OCI-LY7 (cell line): ENCODE results near the gene FEZF2.

Experiments used
- EZH2phosphoT487 ChIP-seq: fragments of 200-600 bp; sonication (generic); IDR thresholded peaks from 2 replicates; pipeline ENCODE4 v1.6.1; 2018; ENCODE audit warnings: low read depth, borderline replicate concordance, mild to moderate bottlenecking, mixed run types, antibody characterized with exemption, low read length, moderate library complexity, mixed read lengths
- TF ChIP-seq, protein P1 (sequence below): fragments of 200-600 bp; sonication (generic); conservative IDR thresholded peaks from 2 replicates; pipeline ENCODE4 v1.5.1; 2014; ENCODE audit warnings: mild to moderate bottlenecking, antibody characterized with exemption, low read length, moderate library complexity, mixed read lengths

GRCh38 chr3:62370112-62370857, 3.1 kb downstream of the FEZF2 start:
- TF ChIP-seq, protein P1, sequence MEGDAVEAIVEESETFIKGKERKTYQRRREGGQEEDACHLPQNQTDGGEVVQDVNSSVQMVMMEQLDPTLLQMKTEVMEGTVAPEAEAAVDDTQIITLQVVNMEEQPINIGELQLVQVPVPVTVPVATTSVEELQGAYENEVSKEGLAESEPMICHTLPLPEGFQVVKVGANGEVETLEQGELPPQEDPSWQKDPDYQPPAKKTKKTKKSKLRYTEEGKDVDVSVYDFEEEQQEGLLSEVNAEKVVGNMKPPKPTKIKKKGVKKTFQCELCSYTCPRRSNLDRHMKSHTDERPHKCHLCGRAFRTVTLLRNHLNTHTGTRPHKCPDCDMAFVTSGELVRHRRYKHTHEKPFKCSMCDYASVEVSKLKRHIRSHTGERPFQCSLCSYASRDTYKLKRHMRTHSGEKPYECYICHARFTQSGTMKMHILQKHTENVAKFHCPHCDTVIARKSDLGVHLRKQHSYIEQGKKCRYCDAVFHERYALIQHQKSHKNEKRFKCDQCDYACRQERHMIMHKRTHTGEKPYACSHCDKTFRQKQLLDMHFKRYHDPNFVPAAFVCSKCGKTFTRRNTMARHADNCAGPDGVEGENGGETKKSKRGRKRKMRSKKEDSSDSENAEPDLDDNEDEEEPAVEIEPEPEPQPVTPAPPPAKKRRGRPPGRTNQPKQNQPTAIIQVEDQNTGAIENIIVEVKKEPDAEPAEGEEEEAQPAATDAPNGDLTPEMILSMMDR = no peak
- no peak for TF ChIP-seq EZH2phosphoT487
